GM18951 (cell line): Measurements from ENCODE around the gene SCD5.

ENCODE experiments used
- POLR2A ChIP-seq: IDR thresholded peaks from 4 replicates; pipeline ENCODE4 v1.6.1; 2011; ENCODE audit warnings: mild to moderate bottlenecking; ENCODE audit not compliant: insufficient read length, insufficient read depth; ENCODE audit errors: extremely low read depth
- in situ Hi-C: fragments of 300-500 bp; cut with MboI; formaldehyde crosslinking; loops from one replicate; pipeline ENCODE4 v1.12.0; 2022; ENCODE audit warnings: low sequenced_read_pairs, mixed read lengths, inconsistent platforms; ENCODE audit not compliant: unreplicated experiment

SCD5 gene

GRCh38 chr4:82713856-82714255, 84.7 kb downstream of the SCD5 start:
- TF ChIP-seq POLR2A = no peak
- in situ Hi-C loops = no loop called here

- in situ Hi-C loops = no loop called here
- TF ChIP-seq POLR2A = no peak
Observed at GRCh38 chr4:82712561-82712960, 86.0 kb downstream of the SCD5 start.

DNA sequence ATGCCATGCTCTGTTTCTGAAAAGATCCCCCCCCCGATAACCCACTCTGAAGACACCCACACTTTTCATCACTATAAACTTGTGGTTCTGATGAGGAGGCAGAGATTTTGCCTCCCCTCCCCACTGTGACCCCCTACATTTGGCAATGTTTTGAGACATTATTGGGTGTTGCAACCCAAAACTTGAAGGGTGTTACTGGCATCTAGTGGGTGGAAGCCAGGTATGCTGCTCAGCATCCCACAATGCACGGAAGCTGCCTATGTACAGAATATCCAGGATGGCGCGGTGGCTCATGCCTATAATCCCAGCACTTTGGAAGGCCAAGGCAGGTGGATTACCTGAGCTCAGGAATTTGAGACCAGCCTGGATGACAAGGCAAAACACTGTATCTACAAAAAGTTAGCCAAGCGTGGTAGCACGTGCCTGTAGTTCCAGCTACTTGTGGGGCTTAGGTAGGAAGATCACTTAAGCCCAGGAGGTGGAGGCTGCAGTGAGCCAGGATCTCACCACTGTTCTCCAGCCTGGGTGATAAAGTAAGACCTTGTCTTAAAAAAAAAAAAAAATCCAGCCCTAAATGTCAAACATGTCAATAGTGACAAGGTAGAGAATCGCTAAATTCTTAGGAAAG, 87.3 kb downstream of the SCD5 start:
- TF ChIP-seq POLR2A = no peak
- in situ Hi-C loops = no loop called here

DNA sequence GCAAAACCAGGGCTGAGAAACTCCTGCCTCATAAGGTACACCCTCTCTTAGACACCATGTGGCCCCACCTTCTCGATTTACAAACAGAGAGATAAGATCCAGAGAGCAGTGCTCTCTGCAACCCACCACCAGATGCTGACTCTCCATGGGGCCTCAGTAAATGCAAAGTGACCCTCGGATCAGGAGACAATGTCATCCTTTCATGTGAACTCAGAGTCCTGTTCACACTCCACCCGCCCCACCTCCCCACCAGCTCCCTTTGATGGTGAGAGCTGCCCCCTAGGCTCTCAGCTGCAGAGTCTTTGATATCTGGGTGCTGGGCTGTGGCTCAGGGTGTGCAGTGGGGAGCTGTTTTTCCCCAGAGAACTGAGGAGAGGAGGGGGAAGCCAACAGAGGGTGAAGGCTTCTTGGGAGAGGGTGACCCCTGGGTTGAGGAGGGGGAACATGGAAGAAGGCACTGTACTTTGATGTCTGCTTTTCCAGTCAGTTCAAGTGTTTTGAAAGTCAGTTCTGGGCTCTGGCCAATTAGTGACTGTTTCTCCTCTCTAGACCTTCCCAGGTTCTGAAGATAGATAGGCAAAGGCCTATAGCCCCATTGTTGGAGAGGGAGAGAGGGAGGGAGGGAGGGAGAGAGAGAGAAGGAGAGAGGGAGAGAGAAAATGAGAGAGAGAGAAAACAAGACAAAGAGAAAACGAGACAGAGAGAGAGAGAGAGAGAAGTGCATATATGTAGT, 88.2 kb downstream of the SCD5 start:
- in situ Hi-C loops = no loop called here
- no peak for TF ChIP-seq POLR2A

- in situ Hi-C loops = no loop called here
- TF ChIP-seq POLR2A = no peak
Observed at GRCh38 chr4:82708982-82709381, 89.6 kb downstream of the SCD5 start.

DNA sequence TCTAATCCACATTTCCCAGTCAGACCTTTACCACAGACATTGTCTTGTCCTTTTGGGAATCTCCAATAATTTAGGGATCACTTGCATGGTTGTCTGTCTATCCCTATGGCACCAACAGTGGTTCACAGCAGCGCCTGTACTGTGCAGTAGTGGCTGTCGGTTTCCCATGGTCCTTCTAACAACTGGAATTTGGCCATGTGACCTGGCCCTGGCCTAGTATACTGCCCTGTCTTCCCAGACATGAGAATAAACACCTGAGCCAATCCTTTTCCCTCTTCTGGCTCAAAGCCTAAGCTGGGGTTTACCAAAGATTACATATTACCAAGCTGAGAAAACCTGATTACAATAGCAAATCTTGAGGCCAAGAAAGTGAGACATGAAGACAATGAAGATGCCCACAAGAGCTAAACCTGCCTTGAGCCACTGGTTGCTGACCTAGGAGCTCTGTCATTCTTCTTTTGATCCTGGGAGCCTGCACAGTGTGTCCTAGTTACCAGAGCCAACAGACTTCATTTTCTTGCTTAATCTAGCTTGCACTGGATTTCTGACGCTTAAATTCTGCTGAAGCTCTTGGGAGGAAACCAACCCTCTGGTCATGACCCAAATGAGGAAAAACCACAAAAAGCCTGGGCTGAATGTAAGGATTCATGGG, 92.1 kb downstream of the SCD5 start:
- TF ChIP-seq POLR2A = no peak
- in situ Hi-C loops = no loop called here

DNA sequence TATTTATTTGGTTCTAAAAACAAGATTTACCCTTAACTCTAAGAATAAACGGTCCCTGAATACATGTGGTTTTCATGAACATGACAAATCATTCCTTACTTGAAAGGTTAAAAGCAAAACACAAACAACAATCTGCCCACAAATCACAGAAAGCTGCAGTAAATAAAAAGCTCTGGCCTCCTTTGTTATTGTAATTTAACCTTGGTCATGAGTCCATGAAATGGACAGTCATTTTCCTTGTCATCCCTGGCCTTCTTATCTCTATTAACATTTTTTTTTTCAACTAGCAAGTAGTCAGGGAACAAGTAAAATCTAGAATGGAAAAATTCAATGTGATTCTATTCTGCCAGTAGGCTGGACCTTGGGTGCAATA, 92.7 kb downstream of the SCD5 start:
- no peak for TF ChIP-seq POLR2A
- in situ Hi-C loops = no loop called here

DNA sequence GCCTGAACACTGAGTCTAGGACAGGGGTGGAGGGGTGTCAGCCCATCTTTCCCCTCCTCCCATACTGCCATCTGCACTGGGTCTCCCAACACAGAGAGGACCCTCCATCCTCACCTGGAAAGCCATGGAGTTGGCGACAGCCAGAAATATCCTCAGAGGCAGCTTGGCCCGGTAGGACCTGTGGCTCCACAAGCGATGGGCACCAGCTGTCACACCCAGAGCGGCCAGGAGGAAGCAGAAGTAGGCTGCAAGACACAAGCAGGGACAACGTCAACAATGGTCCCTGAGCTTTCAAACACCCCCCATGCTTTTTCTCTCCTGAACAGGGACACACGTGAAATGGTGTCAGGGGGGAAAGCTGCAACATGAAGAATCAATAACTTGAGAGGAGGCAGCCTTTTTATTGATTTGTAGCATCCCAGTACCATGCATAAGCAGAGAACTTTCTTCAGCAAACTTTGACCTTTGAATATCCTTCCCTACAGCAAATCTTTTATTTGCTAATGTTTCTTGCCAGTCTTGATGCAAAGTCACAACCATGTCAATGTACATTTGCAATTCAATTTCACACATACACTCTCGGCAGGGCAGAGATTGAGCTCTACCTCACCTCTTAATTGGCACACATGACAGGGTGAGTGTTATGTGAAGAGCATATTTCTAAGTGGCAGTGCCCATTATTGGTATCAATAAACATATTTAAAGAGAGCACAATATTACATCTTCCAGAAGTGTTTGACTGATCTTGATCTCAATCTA, 93.2 kb downstream of the SCD5 start:
- no peak for TF ChIP-seq POLR2A
- in situ Hi-C loops = no loop called here

DNA sequence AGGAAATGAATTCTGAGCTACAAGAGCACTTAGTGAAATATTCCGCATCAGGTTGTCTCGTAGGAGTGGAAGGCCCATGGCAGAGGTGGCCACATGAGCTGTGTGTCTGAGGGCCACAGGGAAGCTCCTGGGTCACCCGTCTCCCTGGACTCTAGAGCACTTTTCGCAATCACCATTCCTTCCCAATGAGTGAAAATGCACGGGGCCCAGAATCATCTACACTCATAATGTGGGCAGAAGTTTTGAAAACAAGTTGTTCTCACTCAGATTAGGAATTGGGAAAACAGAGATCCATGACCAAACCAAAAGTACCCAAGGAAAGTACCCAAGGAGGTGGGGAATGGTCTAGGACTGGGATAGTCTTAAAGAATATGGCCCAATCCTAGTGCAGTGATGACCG, 94.4 kb downstream of the SCD5 start:
- no peak for TF ChIP-seq POLR2A
- in situ Hi-C loops = no loop called here

- in situ Hi-C loops = no loop called here
- TF ChIP-seq POLR2A = no peak
Observed at GRCh38 chr4:82698412-82698811, 100.2 kb downstream of the SCD5 start.

GRCh38 chr4:82697561-82697960, 101.0 kb downstream of the SCD5 start:
- TF ChIP-seq POLR2A = no peak
- in situ Hi-C loops = no loop called here

GRCh38 chr4:82696117-82696860, 102.3 kb downstream of the SCD5 start:
- TF ChIP-seq POLR2A = no peak
- in situ Hi-C loops = no loop called here

- in situ Hi-C loops = no loop called here
- no peak for TF ChIP-seq POLR2A
Observed at GRCh38 chr4:82694892-82695291, 103.7 kb downstream of the SCD5 start.
